ENCODE data around the gene USP20.

- no peak for TF ChIP-seq CTCF (tag by site-specific recombination; IDR thresholded peaks at IDR 0.05)
- TF ChIP-seq ZNF416 (tag by site-specific recombination; IDR thresholded peaks at IDR 0.05): no peak
Observed at GRCh38 chr9:129794549-129794948, 40.7 kb upstream of the USP20 start.

Data from HEK293 (cell line).